MM.1S (cell line): ENCODE measurements around the gene ELMO1.

Experiments
- DNase-seq: peaks from one replicate; pipeline ENCODE4 v3.0.0-alpha.2; 2015
- H2AFZ ChIP-seq: fragments of 300-600 bp; sonication (generic); 2 replicates; pipeline ENCODE4 v1.6.0; 2016; ENCODE audit warnings: antibody characterized with exemption, low read length
- H3F3A ChIP-seq: fragments of 300-600 bp; sonication (generic); 2 replicates; pipeline ENCODE4 v1.6.1; 2016; ENCODE audit warnings: mild to moderate bottlenecking, antibody characterized with exemption, low read length, moderate library complexity, mixed read lengths; ENCODE audit not compliant: insufficient read depth
- H3K27ac ChIP-seq: fragments of 300-600 bp; sonication (generic); 2 replicates; pipeline ENCODE4 v1.5.1; 2016; ENCODE audit warnings: mild to moderate bottlenecking, low read length
- H3K27me3 ChIP-seq: fragments of 300-600 bp; sonication (generic); replicated peaks from 2 replicates; pipeline ENCODE4 v1.6.0; 2016; ENCODE audit warnings: low read length; ENCODE audit not compliant: insufficient read depth
- H3K36me3 ChIP-seq: fragments of 300-600 bp; sonication (generic); replicated peaks from 2 replicates; pipeline ENCODE4 v1.6.1; 2016; ENCODE audit warnings: mild to moderate bottlenecking, low read length, mixed read lengths; ENCODE audit not compliant: insufficient read depth
- H3K4me1 ChIP-seq: fragments of 300-600 bp; sonication (generic); 2 replicates; pipeline ENCODE4 v1.6.1; 2016; ENCODE audit warnings: low read length, mixed read lengths
- H3K4me2 ChIP-seq: fragments of 300-600 bp; sonication (generic); 2 replicates; pipeline ENCODE4 v1.6.0; 2016; ENCODE audit warnings: low read depth, low read length
- H3K4me3 ChIP-seq: fragments of 300-600 bp; sonication (generic); 2 replicates; pipeline ENCODE4 v1.5.1; 2016; ENCODE audit warnings: low read length, mixed read lengths
- H3K79me2 ChIP-seq: fragments of 300-600 bp; sonication (generic); 2 replicates; pipeline ENCODE4 v1.6.1; 2016; ENCODE audit warnings: mixed run types, low read length, mixed read lengths
- H3K9ac ChIP-seq: fragments of 300-600 bp; sonication (generic); 2 replicates; pipeline ENCODE4 v1.6.1; 2016; ENCODE audit warnings: low read length, mixed read lengths
- H3K9me2 ChIP-seq: fragments of 300-600 bp; sonication (generic); replicated peaks from 2 replicates; pipeline ENCODE4 v1.6.1; 2016; ENCODE audit warnings: mild to moderate bottlenecking, low read length, mixed read lengths; ENCODE audit not compliant: insufficient read depth
- H3K9me3 ChIP-seq: fragments of 300-600 bp; sonication (generic); replicated peaks from 2 replicates; pipeline ENCODE4 v1.6.1; 2016; ENCODE audit warnings: mild to moderate bottlenecking, low read length, mixed read lengths; ENCODE audit not compliant: insufficient read depth
- H4K20me1 ChIP-seq: fragments of 300-600 bp; sonication (generic); 2 replicates; pipeline ENCODE4 v1.6.1; 2016; ENCODE audit warnings: mild to moderate bottlenecking, low read length, moderate library complexity, mixed read lengths; ENCODE audit not compliant: insufficient read depth
- EZH2 ChIP-seq: fragments of 300-600 bp; sonication (generic); optimal IDR thresholded peaks from 2 replicates; pipeline ENCODE3; 2017; ENCODE audit warnings: low read depth, mild to moderate bottlenecking, antibody characterized with exemption, low read length, mixed read lengths
- EZH2phosphoT487 ChIP-seq: fragments of 300-600 bp; sonication (generic); IDR thresholded peaks from 2 replicates; pipeline ENCODE4 v1.6.1; 2018; ENCODE audit warnings: antibody characterized with exemption, low read length
- TF ChIP-seq, protein P1 (sequence below): fragments of 300-600 bp; sonication (generic); IDR thresholded peaks from 2 replicates; pipeline ENCODE4 v1.5.1; 2016; ENCODE audit warnings: antibody characterized with exemption, low read length, mixed read lengths

Gene ELMO1

DNA sequence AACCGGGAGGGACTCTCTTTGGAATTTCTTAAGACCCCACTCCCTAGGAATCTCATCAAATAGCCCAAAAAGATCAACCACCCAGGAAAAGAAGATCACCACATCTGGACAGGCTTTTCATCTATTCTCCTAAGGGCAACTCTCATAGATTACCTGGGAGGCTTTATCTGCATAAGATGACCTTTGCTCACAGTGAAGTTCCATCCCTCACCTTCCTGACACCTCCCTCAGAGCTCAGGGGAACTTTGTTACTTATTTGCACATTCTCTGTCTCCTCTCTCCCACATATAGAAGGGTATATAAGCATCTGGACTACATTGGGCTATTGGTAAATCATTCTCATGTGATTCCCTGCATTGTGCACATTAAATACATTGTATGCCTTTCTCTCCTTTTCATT lies 80.1 kb downstream of the ELMO1 start:
- no peak overlapping the region for H3K27ac ChIP-seq
- no peaks in the 10 kb centered on the region for H3K79me2 ChIP-seq
- H3K36me3 ChIP-seq: no peaks in the 10 kb centered on the region
- no peaks in the 10 kb centered on the region for H3K27me3 ChIP-seq
- TF ChIP-seq EZH2phosphoT487: no peak
- TF ChIP-seq, protein P1, sequence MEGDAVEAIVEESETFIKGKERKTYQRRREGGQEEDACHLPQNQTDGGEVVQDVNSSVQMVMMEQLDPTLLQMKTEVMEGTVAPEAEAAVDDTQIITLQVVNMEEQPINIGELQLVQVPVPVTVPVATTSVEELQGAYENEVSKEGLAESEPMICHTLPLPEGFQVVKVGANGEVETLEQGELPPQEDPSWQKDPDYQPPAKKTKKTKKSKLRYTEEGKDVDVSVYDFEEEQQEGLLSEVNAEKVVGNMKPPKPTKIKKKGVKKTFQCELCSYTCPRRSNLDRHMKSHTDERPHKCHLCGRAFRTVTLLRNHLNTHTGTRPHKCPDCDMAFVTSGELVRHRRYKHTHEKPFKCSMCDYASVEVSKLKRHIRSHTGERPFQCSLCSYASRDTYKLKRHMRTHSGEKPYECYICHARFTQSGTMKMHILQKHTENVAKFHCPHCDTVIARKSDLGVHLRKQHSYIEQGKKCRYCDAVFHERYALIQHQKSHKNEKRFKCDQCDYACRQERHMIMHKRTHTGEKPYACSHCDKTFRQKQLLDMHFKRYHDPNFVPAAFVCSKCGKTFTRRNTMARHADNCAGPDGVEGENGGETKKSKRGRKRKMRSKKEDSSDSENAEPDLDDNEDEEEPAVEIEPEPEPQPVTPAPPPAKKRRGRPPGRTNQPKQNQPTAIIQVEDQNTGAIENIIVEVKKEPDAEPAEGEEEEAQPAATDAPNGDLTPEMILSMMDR: no peak
- TF ChIP-seq EZH2: no peak
- no peaks in the 10 kb centered on the region for H3K9me3 ChIP-seq
- no peak for DNase-seq
- no peak overlapping the region for H3K4me3 ChIP-seq
- no peaks in the 10 kb centered on the region for H3K9me2 ChIP-seq
- H3K4me2 ChIP-seq: no peak overlapping the region
- H3F3A ChIP-seq: no peaks in the 10 kb centered on the region
- H3K9ac ChIP-seq: no peak overlapping the region
- H3K4me1 ChIP-seq: no peaks in the 10 kb centered on the region
- no peak overlapping the region for H2AFZ ChIP-seq
- H4K20me1 ChIP-seq: no peaks in the 10 kb centered on the region

DNA sequence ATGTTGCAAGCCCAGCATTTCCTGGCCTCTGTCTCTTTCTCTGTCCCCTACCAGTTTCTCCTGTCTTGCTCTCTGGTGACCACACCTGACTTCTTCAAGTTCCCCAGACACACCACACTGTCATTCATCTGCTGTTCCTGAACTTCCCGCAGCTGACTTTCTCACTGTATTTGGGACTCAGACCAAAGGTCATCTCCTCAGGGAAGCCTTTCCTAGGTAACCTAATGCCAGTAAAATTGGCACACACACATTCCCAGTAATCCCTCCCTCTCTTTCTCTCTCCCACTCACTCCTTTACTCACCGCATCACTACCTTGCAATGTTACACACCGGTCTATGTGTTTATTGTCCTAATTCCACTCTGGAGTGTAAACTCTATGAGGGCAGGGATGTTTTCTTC lies 81.7 kb downstream of the ELMO1 start:
- no peak for DNase-seq
- Histone ChIP-seq H3K36me3 (no peaks in the 10 kb centered on the region), H4K20me1 (no peaks in the 10 kb centered on the region), H3K4me2 (no peak overlapping the region), H3K9ac (no peak overlapping the region), H3K27ac (no peak overlapping the region), H3K79me2 (no peaks in the 10 kb centered on the region), H3F3A (no peaks in the 10 kb centered on the region), H3K4me1 (no peaks in the 10 kb centered on the region), H3K4me3 (no peak overlapping the region), H2AFZ (no peak overlapping the region), H3K9me3 (no peaks in the 10 kb centered on the region), H3K27me3 (no peaks in the 10 kb centered on the region), H3K9me2 (no peaks in the 10 kb centered on the region)
- no peak for TF ChIP-seq EZH2phosphoT487
- TF ChIP-seq, protein P1: no peak
- TF ChIP-seq EZH2: no peak

DNA sequence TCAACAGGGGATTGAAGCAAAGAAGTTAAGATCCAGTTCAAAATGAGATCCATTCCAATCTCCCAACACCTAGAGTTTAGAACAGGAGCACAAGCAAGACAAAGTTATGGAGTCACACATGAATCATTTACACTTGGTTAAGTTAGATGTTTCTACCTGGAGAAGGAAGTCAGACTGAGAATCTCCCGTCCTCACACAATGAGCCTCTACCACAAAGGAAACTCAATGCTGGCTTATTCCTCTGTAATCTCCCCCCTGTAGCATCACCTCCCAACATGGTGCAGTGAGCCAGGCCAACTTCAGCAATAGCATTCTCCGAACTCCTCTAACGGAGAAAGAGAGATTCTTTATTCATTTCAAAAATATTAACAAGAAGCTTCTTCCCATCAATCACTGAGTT lies 82.2 kb downstream of the ELMO1 start:
- no peaks in the 10 kb centered on the region for H3K27me3 ChIP-seq
- H3F3A ChIP-seq: no peaks in the 10 kb centered on the region
- no peak overlapping the region for H3K9ac ChIP-seq
- H3K9me3 ChIP-seq: no peaks in the 10 kb centered on the region
- no peaks in the 10 kb centered on the region for H3K4me1 ChIP-seq
- H3K36me3 ChIP-seq: no peaks in the 10 kb centered on the region
- H3K9me2 ChIP-seq: no peaks in the 10 kb centered on the region
- no peaks in the 10 kb centered on the region for H3K79me2 ChIP-seq
- no peak overlapping the region for H3K4me3 ChIP-seq
- TF ChIP-seq EZH2phosphoT487 (no peak), EZH2 (no peak)
- TF ChIP-seq, protein P1: no peak
- H4K20me1 ChIP-seq: no peaks in the 10 kb centered on the region
- no peak overlapping the region for H2AFZ ChIP-seq
- DNase-seq: no peak
- H3K27ac ChIP-seq: no peak overlapping the region
- no peak overlapping the region for H3K4me2 ChIP-seq
